Measurements from ENCODE around the gene DUSP16. TPM values are rescaled to one million over a fixed set of nuclear protein-coding genes. Genes with fewer than 3 reads are reported as not detected.

The DUSP16 gene
- total RNA-seq, 2 donors from 2014 or later = 12.9 to 23.4 TPM

DNA sequence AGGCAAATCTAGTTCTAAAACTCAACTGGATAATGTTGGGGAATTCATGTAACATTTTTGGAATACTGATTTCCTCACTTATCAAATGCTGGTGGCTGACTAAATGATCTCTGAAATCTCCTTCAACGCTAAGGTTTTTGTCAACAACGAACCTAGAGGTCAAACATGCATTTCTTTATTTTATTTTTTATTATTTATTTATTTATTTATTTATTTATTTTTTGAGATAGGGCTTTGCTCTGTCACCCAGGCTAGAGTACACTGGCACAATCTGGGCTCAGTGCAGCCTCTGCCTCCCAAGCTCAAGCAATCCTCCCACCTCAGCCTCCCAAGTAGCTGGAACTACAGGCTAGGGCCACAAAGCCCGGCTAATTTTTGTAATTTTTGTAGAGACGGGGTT is 64.5 kb downstream of the DUSP16 start:
- no peak overlapping the region for H3K4me3 ChIP-seq
- TF ChIP-seq, protein P1, sequence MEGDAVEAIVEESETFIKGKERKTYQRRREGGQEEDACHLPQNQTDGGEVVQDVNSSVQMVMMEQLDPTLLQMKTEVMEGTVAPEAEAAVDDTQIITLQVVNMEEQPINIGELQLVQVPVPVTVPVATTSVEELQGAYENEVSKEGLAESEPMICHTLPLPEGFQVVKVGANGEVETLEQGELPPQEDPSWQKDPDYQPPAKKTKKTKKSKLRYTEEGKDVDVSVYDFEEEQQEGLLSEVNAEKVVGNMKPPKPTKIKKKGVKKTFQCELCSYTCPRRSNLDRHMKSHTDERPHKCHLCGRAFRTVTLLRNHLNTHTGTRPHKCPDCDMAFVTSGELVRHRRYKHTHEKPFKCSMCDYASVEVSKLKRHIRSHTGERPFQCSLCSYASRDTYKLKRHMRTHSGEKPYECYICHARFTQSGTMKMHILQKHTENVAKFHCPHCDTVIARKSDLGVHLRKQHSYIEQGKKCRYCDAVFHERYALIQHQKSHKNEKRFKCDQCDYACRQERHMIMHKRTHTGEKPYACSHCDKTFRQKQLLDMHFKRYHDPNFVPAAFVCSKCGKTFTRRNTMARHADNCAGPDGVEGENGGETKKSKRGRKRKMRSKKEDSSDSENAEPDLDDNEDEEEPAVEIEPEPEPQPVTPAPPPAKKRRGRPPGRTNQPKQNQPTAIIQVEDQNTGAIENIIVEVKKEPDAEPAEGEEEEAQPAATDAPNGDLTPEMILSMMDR (IDR thresholded peaks at IDR 0.05) = no peak
- ATAC-seq (ENCODE audit: insufficient number of reproducible peaks, low FRiP score, low read depth) = no peak

DNA sequence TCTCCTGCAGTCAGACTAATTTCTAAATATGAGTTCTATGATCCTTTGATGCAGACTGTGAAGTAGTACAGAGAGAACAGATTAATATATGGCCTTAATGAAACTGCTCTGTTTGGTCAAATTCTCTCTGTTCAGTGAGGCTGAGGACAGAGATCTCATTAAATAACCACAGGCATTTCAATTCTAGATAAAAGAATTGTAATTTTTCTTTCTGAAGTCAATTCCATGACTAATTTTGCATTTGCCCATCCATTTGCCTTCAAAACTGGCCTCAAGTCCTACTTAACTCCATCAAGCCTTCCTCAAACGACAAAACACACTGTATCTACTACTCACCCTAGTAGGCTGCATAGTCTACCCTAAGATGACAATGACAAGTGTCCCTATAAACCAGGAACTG is 67.1 kb downstream of the DUSP16 start:
- H3K4me1 ChIP-seq (ENCODE audit: control insufficient read depth in 1 of 2, low read depth in 2 of 2) = peaks cover 0 to 8% of the 10 kb centered on the region in 2 donors
- TF ChIP-seq, protein P1 (IDR thresholded peaks at IDR 0.05) = no peak
- H3K27me3 ChIP-seq (replicated peaks; ENCODE audit: insufficient read depth) = no peaks in the 10 kb centered on the region
- no peak overlapping the region for H3K4me3 ChIP-seq
- H3K27ac ChIP-seq = no peak overlapping the region
- DNase-seq (ENCODE audit: low spot score) (no peak), ATAC-seq (ENCODE audit: insufficient number of reproducible peaks, low FRiP score, low read depth) (no peak)
- H3K36me3 ChIP-seq = no peaks in the 10 kb centered on the region
- no peaks in the 10 kb centered on the region for H3K9me3 ChIP-seq

More for the DNA sequence above, 64.5 kb downstream of the DUSP16 start:
- H3K27ac ChIP-seq = no peak overlapping the region
- peaks cover 0 to 13% of the 10 kb centered on the region in 2 donors for H3K4me1 ChIP-seq (ENCODE audit: control insufficient read depth in 1 of 2, low read depth in 2 of 2)
- no peak for DNase-seq (ENCODE audit: low spot score)
- H3K36me3 ChIP-seq = no peaks in the 10 kb centered on the region
- no peaks in the 10 kb centered on the region for H3K27me3 ChIP-seq (replicated peaks; ENCODE audit: insufficient read depth)
- no peaks in the 10 kb centered on the region for H3K9me3 ChIP-seq

DNA sequence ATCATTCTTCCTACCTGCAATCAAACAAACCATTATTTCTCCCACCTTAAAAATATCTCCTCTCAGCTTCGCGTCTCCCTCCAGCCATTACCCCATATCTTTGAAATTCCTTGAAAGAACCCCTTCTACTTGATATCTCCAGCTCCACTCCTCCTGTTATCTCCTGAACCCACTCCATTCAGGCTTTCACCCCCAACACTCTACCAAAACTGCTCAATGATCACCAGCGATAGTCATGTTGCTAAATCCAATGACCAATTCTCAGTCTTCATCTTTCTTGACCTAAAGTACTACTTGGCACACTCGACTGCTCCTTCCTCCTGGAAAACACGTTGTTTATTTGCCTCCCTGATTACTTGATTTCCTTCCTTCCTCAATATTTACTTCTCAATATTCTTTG is 70.1 kb downstream of the DUSP16 start:
- no peaks in the 10 kb centered on the region for H3K27me3 ChIP-seq (replicated peaks; ENCODE audit: insufficient read depth)
- ATAC-seq (ENCODE audit: insufficient number of reproducible peaks, low FRiP score, low read depth) = no peak
- no peak overlapping the region for H3K27ac ChIP-seq
- H3K4me1 ChIP-seq (ENCODE audit: control insufficient read depth in 1 of 2, low read depth in 2 of 2) = no peaks in the 10 kb centered on the region
- TF ChIP-seq, protein P1 (IDR thresholded peaks at IDR 0.05) = no peak
- H3K4me3 ChIP-seq = no peak overlapping the region
- no peak for DNase-seq (ENCODE audit: low spot score)
- no peaks in the 10 kb centered on the region for H3K36me3 ChIP-seq
- no peaks in the 10 kb centered on the region for H3K9me3 ChIP-seq

DNA sequence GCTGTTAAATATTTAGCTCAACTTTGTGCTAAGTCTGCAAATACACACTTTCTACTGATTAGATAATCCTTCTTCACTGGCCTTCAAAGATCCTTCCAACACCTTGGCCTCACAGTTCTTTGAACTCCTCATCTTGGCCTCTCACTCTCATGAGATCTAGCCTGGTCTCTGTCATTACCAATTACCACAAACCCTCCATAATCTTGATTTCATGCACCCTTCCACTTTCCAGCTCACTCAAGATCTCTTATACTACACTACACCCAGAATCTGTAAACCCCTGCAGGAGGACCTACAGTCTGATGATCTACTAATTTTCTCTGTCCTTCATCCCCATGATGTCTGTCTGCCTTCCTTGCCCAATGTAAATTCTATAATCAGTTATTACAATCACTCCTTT is 71.1 kb downstream of the DUSP16 start:
- Histone ChIP-seq H3K4me1 (ENCODE audit: control insufficient read depth in 1 of 2, low read depth in 2 of 2) (no peaks in the 10 kb centered on the region), H3K36me3 (no peaks in the 10 kb centered on the region), H3K4me3 (no peak overlapping the region), H3K27ac (no peak overlapping the region), H3K9me3 (no peaks in the 10 kb centered on the region), H3K27me3 (replicated peaks; ENCODE audit: insufficient read depth) (no peaks in the 10 kb centered on the region)
- TF ChIP-seq, protein P1 (IDR thresholded peaks at IDR 0.05) = no peak
- ATAC-seq (ENCODE audit: insufficient number of reproducible peaks, low FRiP score, low read depth) = no peak
- no peak for DNase-seq (ENCODE audit: low spot score)

DNA sequence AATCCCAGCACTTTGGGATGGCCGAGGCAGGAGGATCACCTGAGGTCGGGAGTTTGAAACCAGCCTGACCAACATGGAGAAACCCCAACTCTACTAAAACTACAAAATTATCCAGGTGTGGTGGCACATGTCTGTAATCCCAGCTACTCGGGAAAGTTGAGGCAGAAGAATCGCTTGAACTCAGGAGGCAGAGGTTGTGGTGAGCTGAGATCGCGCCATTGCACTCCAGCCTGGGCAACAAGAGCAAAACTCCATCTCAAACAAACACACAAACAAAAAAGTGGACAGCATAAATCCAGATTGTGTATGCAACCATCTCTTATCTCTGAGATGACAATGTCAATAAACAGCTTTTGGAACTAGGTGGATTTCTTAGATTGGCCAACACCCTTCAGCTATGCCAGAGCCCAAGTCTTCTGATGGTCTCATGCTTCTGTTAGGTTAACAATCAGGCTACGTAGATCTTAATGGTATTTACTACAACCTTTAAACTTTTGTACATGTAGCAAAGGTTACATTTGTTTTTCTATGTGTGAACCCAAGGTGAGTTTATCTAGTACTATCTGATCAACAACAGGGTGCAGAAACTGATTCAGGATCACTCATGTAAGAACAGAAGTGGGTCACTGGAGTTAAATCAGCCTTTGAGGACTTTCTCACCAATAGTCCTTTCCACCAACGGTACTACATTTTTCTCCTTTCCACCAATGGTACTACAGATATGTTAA is 73.7 kb downstream of the DUSP16 start:
- Histone ChIP-seq H3K4me1 (ENCODE audit: control insufficient read depth in 1 of 2, low read depth in 2 of 2) (no peaks in the 10 kb centered on the region), H3K36me3 (no peaks in the 10 kb centered on the region), H3K4me3 (no peak overlapping the region), H3K9me3 (no peaks in the 10 kb centered on the region), H3K27me3 (replicated peaks; ENCODE audit: insufficient read depth) (no peaks in the 10 kb centered on the region), H3K27ac (no peak overlapping the region)
- DNase-seq (ENCODE audit: low spot score) (no peak), ATAC-seq (ENCODE audit: insufficient number of reproducible peaks, low FRiP score, low read depth) (no peak)
- TF ChIP-seq, protein P1 (IDR thresholded peaks at IDR 0.05) = no peak

Measured in thoracic aorta (tissue), 2 donors.